Caco-2 (cell line): ENCODE data around the gene COMMD3. TPM values are rescaled to one million over a fixed set of nuclear protein-coding genes. Genes with fewer than 3 reads are reported as not detected.
"Not testable (repeated sequence)": the region's sequence is repeated elsewhere in the genome, so short reads cannot be mapped to it uniquely, and the experiment has no call there.

Source experiments
- BruUV-seq: library from RNA; stranded (reverse); fragments of 400-500 nt; replicated peaks from 2 replicates; lab custom pipeline; 2021; lab: Mats Ljungman, UMichigan
- CTCF ChIA-PET: fragments of 300-600 bp; sonication (Branson Sonifier 250); formaldehyde crosslinking; loops from one replicate; lab custom pipeline; 2022; ENCODE audit warnings: antibody characterized with exemption; lab: Charles Lee
- POLR2A ChIA-PET: fragments of 300-600 bp; sonication (Branson Sonifier 250); formaldehyde crosslinking; loops from one replicate; lab custom pipeline; 2022; ENCODE audit warnings: antibody characterized with exemption; lab: Charles Lee
- DNase-seq, 2 experiments: peaks; one replicate each; pipeline versions ENCODE4 v3.0.0 to v3.0.0-alpha.2; 2020 to 2022
- H3K27me3 ChIP-seq: replicated peaks from 2 replicates; pipeline ENCODE4 v1.6.0; 2011; ENCODE audit warnings: low read length; ENCODE audit not compliant: control insufficient read depth, insufficient read depth
- H3K36me3 ChIP-seq: 2 replicates; pipeline ENCODE4 v1.5.1; 2011; ENCODE audit warnings: low read length; ENCODE audit not compliant: control insufficient read depth, insufficient read depth
- H3K4me1 ChIP-seq: fragments of 250-450 bp; sonication (Bioruptor Pico); 2 replicates; pipeline ENCODE4 v1.5.1; 2020; ENCODE audit warnings: mild to moderate bottlenecking
- H3K4me3 ChIP-seq: 2 replicates; pipeline ENCODE4 v1.5.1; 2011; ENCODE audit warnings: low read depth, mild to moderate bottlenecking, control low read depth, low read length
- H3K9me3 ChIP-seq: fragments of 250-450 bp; sonication (Bioruptor Pico); 2 replicates; pipeline ENCODE4 v1.5.1; 2020; ENCODE audit warnings: mild to moderate bottlenecking, moderate library complexity
- H3K27ac Mint-ChIP-seq: one replicate; pipeline ENCODE4 v1.8.0; 2022; ENCODE audit warnings: mixed read lengths; ENCODE audit not compliant: unreplicated experiment
- H3K27me3 Mint-ChIP-seq: one replicate; pipeline ENCODE4 v1.8.0; 2022; ENCODE audit warnings: mixed read lengths; ENCODE audit not compliant: insufficient read depth, unreplicated experiment
- H3K36me3 Mint-ChIP-seq: one replicate; pipeline ENCODE4 v1.8.0; 2022; ENCODE audit warnings: mild to moderate bottlenecking, mixed read lengths; ENCODE audit not compliant: insufficient read depth, unreplicated experiment
- H3K4me1 Mint-ChIP-seq: one replicate; pipeline ENCODE4 v1.8.0; 2022; ENCODE audit warnings: low read depth, mixed read lengths; ENCODE audit not compliant: unreplicated experiment
- H3K4me3 Mint-ChIP-seq: one replicate; pipeline ENCODE4 v1.8.0; 2022; ENCODE audit warnings: mild to moderate bottlenecking, moderate library complexity, mixed read lengths; ENCODE audit not compliant: unreplicated experiment
- H3K9me3 Mint-ChIP-seq: one replicate; pipeline ENCODE4 v1.8.0; 2022; ENCODE audit warnings: mixed read lengths; ENCODE audit not compliant: unreplicated experiment
- intact Hi-C: fragments of 100-400 bp; cut with micrococcal nuclease; formaldehyde crosslinking; loops from one replicate; pipeline ENCODE4 v1.10.0; 2022; ENCODE audit not compliant: unreplicated experiment
- total RNA-seq: library from RNA; stranded (reverse); gene quantifications from 2 replicates; pipeline ENCODE4 v1.2.3, GENCODE V29; 2022
- TF ChIP-seq, protein P1 (sequence below), 2 experiments: fragments of 200-600 bp in 1 of 2; IDR thresholded peaks; 1 replicate in 1 of 2; 2 replicates in 1 of 2; pipeline versions ENCODE4 v1.5.1 to v1.8.0; 2011 to 2022; ENCODE audit warnings: antibody characterized with exemption in 1 of 2, control low read depth in 1 of 2, inconsistent platforms in 1 of 2, low read depth in 1 of 2, low read length in 1 of 2, mild to moderate bottlenecking in 1 of 2, moderate library complexity in 1 of 2; ENCODE audit not compliant: insufficient read depth in 1 of 2, severe bottlenecking in 1 of 2, unreplicated experiment in 1 of 2

The COMMD3 gene
- total RNA-seq, 1 experiment from 2014 or later = 50.7 TPM

DNA sequence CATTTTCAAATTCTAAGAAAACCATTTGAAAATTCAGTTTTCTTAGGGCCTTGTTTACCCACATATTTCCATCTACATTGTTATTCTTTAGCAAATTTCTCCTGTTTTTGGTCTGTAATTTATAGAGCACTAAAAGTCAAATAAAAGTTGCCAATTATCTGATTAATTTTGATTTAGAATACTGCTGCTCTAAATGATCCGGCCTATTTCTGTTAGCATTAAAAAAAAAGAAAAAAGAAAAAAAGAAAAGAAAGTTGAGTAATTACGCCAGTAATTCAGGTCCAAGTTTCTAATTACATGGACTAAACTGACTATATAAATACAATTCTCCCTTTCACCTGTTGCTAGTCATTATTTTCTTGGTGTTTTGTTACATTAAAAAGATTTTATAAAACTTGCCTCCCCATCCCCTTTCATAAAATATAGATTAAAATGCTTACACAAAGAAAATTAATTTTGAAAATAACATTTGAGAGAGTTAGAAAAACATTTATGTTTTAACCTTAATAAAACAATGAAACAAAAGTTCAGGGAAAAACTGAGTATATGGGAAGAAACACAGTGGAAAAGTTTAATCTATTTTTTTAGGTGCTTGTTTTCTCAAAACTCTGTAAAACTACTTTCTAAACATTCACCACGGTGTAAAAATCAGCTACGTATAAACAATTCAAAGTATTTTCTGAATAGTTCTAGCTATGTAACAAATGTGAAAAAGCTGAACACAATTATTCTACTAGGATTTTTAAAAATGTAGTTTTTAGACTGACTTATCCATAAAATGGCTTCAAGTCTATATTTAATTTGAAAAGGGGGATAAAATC is 6.8 kb upstream of the COMMD3 start:
- H3K4me1 ChIP-seq = no peaks in the 10 kb centered on the region
- no TSS peak for BruUV-seq
- ChIA-PET POLR2A (no interaction called here), CTCF (no interaction called here)
- Mint-ChIP-seq H3K27ac (no peak overlapping the region), H3K4me1 (no peaks in the 10 kb centered on the region), H3K9me3 (no peaks in the 10 kb centered on the region), H3K27me3 (no peaks in the 10 kb centered on the region), H3K4me3 (no peak overlapping the region), H3K36me3 (no peaks in the 10 kb centered on the region)
- H3K4me3 ChIP-seq = no peak overlapping the region
- DNase-seq = no peak
- intact Hi-C loops = no loop called here
- H3K36me3 ChIP-seq = no peaks in the 10 kb centered on the region
- TF ChIP-seq, protein P1, sequence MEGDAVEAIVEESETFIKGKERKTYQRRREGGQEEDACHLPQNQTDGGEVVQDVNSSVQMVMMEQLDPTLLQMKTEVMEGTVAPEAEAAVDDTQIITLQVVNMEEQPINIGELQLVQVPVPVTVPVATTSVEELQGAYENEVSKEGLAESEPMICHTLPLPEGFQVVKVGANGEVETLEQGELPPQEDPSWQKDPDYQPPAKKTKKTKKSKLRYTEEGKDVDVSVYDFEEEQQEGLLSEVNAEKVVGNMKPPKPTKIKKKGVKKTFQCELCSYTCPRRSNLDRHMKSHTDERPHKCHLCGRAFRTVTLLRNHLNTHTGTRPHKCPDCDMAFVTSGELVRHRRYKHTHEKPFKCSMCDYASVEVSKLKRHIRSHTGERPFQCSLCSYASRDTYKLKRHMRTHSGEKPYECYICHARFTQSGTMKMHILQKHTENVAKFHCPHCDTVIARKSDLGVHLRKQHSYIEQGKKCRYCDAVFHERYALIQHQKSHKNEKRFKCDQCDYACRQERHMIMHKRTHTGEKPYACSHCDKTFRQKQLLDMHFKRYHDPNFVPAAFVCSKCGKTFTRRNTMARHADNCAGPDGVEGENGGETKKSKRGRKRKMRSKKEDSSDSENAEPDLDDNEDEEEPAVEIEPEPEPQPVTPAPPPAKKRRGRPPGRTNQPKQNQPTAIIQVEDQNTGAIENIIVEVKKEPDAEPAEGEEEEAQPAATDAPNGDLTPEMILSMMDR (IDR thresholded peaks at IDR 0.05; ENCODE audit: insufficient read depth in 1 of 2, low read depth in 1 of 2, low read length in 1 of 2, severe bottlenecking in 1 of 2, unreplicated experiment in 1 of 2) = no peak
- no peaks in the 10 kb centered on the region for H3K9me3 ChIP-seq
- H3K27me3 ChIP-seq = no peaks in the 10 kb centered on the region

DNA sequence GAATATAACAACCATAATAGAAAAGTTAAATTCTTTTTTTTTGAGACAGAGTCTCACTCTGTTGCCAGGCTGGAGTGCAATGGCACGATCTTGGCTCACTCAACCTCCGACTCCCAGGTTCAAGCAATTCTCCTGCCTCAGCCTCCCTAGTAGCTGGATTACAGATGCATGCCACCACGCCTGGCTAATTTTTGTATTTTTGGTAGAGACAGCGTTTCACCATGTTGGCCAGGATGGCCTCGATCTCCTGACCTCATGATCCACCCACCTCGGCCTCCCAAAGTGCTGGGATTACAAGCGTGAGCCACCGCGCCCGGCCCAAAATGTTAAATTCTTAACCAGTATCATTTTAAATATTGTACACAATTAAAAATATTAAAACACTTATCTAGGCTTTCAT is 6.2 kb upstream of the COMMD3 start:
- H3K27me3 ChIP-seq, DNase-seq, H3K4me1 Mint-ChIP-seq, CTCF ChIA-PET, H3K4me1 ChIP-seq, H3K4me3 Mint-ChIP-seq, POLR2A ChIA-PET, H3K27me3 Mint-ChIP-seq, H3K36me3 ChIP-seq, H3K27ac Mint-ChIP-seq, BruUV-seq, H3K36me3 Mint-ChIP-seq, H3K4me3 ChIP-seq, H3K9me3 Mint-ChIP-seq, H3K9me3 ChIP-seq: not testable (repeated sequence)
- intact Hi-C loops = loop anchor here (10.0 kb wide), 1 partner anchor 205 kb away; no protein-coding TSS in a partner anchor

DNA sequence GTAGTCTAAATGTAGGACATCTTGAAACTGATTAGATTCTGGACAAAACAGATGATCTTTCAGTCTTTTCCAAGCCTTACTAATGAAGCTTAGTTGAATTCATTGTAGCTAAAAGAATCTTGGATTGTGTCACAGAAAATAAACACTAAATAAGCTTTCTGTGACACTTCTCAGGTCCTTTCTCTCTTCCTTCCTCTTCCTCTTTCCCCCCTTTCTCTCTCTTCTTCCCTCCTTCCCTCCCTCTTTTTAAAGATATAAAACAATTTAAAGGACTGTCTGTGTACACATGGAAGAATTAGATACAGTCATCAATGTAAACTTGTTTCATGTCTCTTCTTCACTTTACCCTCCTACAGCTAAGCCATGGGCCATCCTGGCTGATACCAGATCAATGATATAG is 5.3 kb upstream of the COMMD3 start:
- ChIA-PET CTCF (no interaction called here), POLR2A (no interaction called here)
- BruUV-seq = no TSS peak
- H3K4me1 Mint-ChIP-seq = no peaks in the 10 kb centered on the region
- intact Hi-C loops = loop anchor here (10.0 kb wide), 1 partner anchor 206 kb away; no protein-coding TSS in a partner anchor
- no peaks in the 10 kb centered on the region for H3K4me1 ChIP-seq
- H3K4me3 Mint-ChIP-seq = no peak overlapping the region
- no peaks in the 10 kb centered on the region for H3K36me3 ChIP-seq
- H3K27me3 Mint-ChIP-seq = no peaks in the 10 kb centered on the region
- DNase-seq = no peak
- TF ChIP-seq, protein P1 (IDR thresholded peaks at IDR 0.05; ENCODE audit: insufficient read depth in 1 of 2, low read depth in 1 of 2, low read length in 1 of 2, severe bottlenecking in 1 of 2, unreplicated experiment in 1 of 2) = no peak
- peaks cover 6% of the 10 kb centered on the region for H3K36me3 Mint-ChIP-seq
- H3K27me3 ChIP-seq = no peaks in the 10 kb centered on the region
- H3K9me3 Mint-ChIP-seq = no peaks in the 10 kb centered on the region
- no peak overlapping the region for H3K27ac Mint-ChIP-seq
- no peak overlapping the region for H3K4me3 ChIP-seq
- H3K9me3 ChIP-seq = no peaks in the 10 kb centered on the region
